Heart left ventricle (tissue), 16 donors: ENCODE results near the gene FBXO39. TPM values are rescaled to one million over a fixed set of nuclear protein-coding genes. Genes with fewer than 3 reads are reported as not detected.

Experiments
- ATAC-seq, 4 donors: fragments of 200-7000 bp; cut with Tn5 transposase; one replicate each; pipeline ENCODE4 v1.9.1; 2020 to 2022; ENCODE audit warnings: moderate library complexity in 4 of 4, mild to moderate bottlenecking in 3 of 4, moderate number of reproducible peaks in 1 of 4
- DNase-seq, 5 donors: peaks; one replicate each; pipeline ENCODE4 v3.0.0-alpha.2; 2020
- H3K27ac ChIP-seq, 12 donors: fragments of 200-600 bp; sonication (generic) in 4 of 12; one replicate each; pipeline versions ENCODE4 v1.5.0 to v1.8.0; 2016 to 2022; ENCODE audit warnings: mild to moderate bottlenecking in 2 of 12
- H3K27me3 ChIP-seq, 9 donors: fragments of 200-600 bp; sonication (generic) in 2 of 9; one replicate each; pipeline versions ENCODE4 v1.5.1 to v1.8.0; 2016 to 2022; ENCODE audit warnings: mild to moderate bottlenecking in 3 of 9
- H3K36me3 ChIP-seq, 9 donors: fragments of 200-600 bp; sonication (generic) in 2 of 9; one replicate each; pipeline versions ENCODE4 v1.5.0 to v1.8.0; 2018 to 2022; ENCODE audit warnings: mild to moderate bottlenecking in 2 of 9
- H3K4me1 ChIP-seq, 12 donors: fragments of 200-600 bp; sonication (generic) in 4 of 12; one replicate each; pipeline versions ENCODE4 v1.5.0 to v1.8.0; 2016 to 2022; ENCODE audit warnings: mild to moderate bottlenecking in 3 of 12
- H3K4me3 ChIP-seq, 12 donors: fragments of 200-600 bp; sonication (generic) in 4 of 12; one replicate each; pipeline versions ENCODE4 v1.5.0 to v1.8.0; 2017 to 2022; ENCODE audit warnings: mild to moderate bottlenecking in 9 of 12, moderate library complexity in 4 of 12
- H3K9me3 ChIP-seq, 12 donors: fragments of 200-600 bp; sonication (generic) in 4 of 12; one replicate each; pipeline versions ENCODE4 v1.5.0 to v1.8.0; 2016 to 2022; ENCODE audit warnings: mild to moderate bottlenecking in 1 of 12
- POLR2A ChIP-seq, 2 donors: fragments of 450-650 bp; IDR thresholded peaks; one replicate each; pipeline ENCODE4 v1.6.1; 2017; ENCODE audit warnings: antibody characterized with exemption in 2 of 2, mild to moderate bottlenecking in 2 of 2, moderate library complexity in 2 of 2
- WGBS, 4 donors: extraction: QIAGEN DNeasy Blood & Tissue Kit in 2 of 4; methylation state at CpG; one replicate each; pipeline versions ENCODE4 v1.1.5 to v1.1.7; 2013 to 2018; 5-methylcytosine and 5-hydroxymethylcytosine counted together
- intact Hi-C, 10 donors: fragments of 100-400 bp; cut with DNase I; formaldehyde crosslinking; loops; one replicate each; pipeline versions ENCODE4 v1.11.1 to v1.14.2; 2022
- polyA plus RNA-seq, 2 donors: library from polyadenylated mRNA; stranded (reverse); fragments of 200-250 nt; gene quantifications; one replicate each; pipeline ENCODE4 v1.2.3, GENCODE V29; 2013
- total RNA-seq, 9 donors: library from RNA; depleted of rRNA in 2 of 9; stranded (reverse); fragments of >200 nt in 2 of 9; fragmentation: NEBNext Ultra II Directional in 3 of 9; extraction: Animal tissue kit (Norgen Biotek cat#: 25700) in 3 of 9; gene quantifications; one replicate each; pipeline versions ENCODE4 v1.1.0 to v1.2.4, GENCODE V29; 2016 to 2023
- TF ChIP-seq, protein P1 (sequence below), 12 donors: fragments of 200-600 bp; sonication (generic) in 4 of 12; IDR thresholded peaks; one replicate each; pipeline versions ENCODE4 v1.5.0 to v1.8.0; 2018 to 2022; ENCODE audit warnings: antibody characterized with exemption in 12 of 12, mild to moderate bottlenecking in 5 of 12
- donor health status: ischemic (EF 13 %, LVEDD 7.1; RV severe dilation, severe dysfunction).
- donor health status: healthy with polysubstance abuse.
- donor health status: DM: no; HTN: yes; CAD: no.
- donor health status: DM: no; HTN: no; CAD: no.
- donor health status: ischemic (EF 25% LVEDD 6.9; RV normal size, moderate dysfunction).
- donor health status: ischemic (EF 25% LVEDD 5.7; RV mildly dilated, moderate dysfunction).
- donor health status: healthy.
- donor health status: DM: yes; HTN: yes; CAD: no.
- donor health status: ischemic (EF 35%, LVEDD 5.7; RV mildly dilated, moderate dysfunction).
- donor health status: nonischemic (EF 11% LVEDD 7.7; RV severe dilation, severe dysfunction).
- donor health status: DM: yes; HTN: yes; CAD: no.
- donor health status: PGD.
- donor health status: ischemic (EF 29% LVEDD 5.4; RV normal size, mild dysfunction).
- donor health status: nonischemic (EF 23%, LVEDD 6.1; RV moderate dilation, normal function).

Gene FBXO39
- total and polyA plus RNA-seq, 11 donors = 0.14 to 0.20 (median 0.19) TPM; not detected in 7

DNA sequence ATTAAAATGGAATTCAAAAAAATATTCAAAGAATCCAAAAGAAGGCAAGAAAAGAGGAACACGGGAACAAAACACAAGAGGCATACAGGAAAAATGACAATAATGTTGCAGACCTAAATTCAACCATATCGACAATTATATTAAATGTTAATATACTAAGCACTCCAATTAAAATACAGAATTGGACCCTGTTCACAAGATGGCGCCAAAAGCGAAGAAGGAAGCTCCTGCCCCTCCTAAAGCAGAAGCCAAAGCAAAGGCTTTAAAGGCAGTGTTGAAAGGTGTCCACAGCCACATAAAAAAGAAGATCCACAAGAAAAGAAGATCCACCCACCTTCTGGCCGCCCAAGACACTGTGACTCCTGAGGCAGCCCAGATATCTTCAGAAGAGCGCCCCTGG is 26.5 kb upstream of the FBXO39 start:
- Histone ChIP-seq H3K27ac (no peak overlapping the region), H3K4me1 (peaks cover 0 to 40% (median 23%) of the 10 kb centered on the region in 12 donors), H3K9me3 (no peaks in the 10 kb centered on the region), H3K36me3 (no peaks in the 10 kb centered on the region), H3K4me3 (no peak overlapping the region), H3K27me3 (no peaks in the 10 kb centered on the region)
- ATAC-seq = no peak
- intact Hi-C loops = no loop called here
- DNase-seq = no peak
- TF ChIP-seq, protein P1, sequence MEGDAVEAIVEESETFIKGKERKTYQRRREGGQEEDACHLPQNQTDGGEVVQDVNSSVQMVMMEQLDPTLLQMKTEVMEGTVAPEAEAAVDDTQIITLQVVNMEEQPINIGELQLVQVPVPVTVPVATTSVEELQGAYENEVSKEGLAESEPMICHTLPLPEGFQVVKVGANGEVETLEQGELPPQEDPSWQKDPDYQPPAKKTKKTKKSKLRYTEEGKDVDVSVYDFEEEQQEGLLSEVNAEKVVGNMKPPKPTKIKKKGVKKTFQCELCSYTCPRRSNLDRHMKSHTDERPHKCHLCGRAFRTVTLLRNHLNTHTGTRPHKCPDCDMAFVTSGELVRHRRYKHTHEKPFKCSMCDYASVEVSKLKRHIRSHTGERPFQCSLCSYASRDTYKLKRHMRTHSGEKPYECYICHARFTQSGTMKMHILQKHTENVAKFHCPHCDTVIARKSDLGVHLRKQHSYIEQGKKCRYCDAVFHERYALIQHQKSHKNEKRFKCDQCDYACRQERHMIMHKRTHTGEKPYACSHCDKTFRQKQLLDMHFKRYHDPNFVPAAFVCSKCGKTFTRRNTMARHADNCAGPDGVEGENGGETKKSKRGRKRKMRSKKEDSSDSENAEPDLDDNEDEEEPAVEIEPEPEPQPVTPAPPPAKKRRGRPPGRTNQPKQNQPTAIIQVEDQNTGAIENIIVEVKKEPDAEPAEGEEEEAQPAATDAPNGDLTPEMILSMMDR (IDR thresholded peaks at IDR 0.05) = peak in 2 of 12 donors; percentile 11 to 15
- no peak for TF ChIP-seq POLR2A (IDR thresholded peaks at IDR 0.05)
- WGBS, 4 donors = 81 to 87% (median 83%) methylated on average over 6 of the region's 6 CpGs

DNA sequence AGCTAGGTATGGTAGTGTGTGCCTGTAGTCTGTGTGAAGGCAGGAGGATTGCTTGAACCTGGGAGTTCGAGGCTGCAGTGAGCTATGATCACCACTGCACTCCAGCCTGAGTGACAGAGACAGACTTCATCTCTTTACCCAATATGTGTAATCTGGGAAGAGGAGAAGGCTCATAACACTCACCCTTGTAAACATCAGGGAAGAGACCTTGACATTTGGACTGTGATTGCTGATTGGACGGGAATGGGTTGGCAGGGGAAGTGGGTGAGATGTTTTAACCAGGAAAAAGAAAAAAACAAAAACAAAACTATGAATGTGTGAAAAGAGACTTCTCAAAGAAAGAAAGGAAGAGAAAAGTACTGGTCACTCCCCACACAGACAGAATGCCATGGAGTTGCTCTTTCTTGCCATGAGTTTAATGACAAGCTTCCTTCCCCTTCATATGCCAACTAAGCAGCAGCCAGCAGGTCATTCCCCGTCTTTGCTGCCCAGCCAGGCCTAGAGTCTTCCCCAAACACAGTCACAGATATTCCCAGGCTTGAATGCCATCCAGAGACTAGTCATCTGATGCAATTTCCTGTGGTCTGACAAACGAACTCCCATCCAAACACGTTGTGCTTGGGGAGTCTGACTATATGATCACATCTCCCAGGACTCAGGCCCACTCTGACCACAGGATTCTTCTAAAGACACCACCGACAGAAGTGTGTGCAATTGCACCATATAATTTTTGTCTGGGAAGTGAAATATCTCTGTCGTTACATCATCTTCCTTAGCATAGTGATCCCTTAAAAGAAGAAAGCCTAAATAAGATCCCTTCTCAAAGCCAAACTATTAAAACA is 23.7 kb upstream of the FBXO39 start:
- DNase-seq = peak in 4 of 5 donors; percentile 43 to 60 (median 46)
- ATAC-seq = peak; percentile 15 to 79 (median 64)
- Histone ChIP-seq H3K36me3 (no peaks in the 10 kb centered on the region), H3K9me3 (no peaks in the 10 kb centered on the region), H3K4me3 (peak overlapping the region in 1 of 12 donors; percentile 0), H3K27me3 (no peaks in the 10 kb centered on the region), H3K27ac (peak overlapping the region; percentile 76 to 97 (median 86)), H3K4me1 (peaks cover 0 to 60% (median 31%) of the 10 kb centered on the region in 12 donors)
- intact Hi-C loops = loop anchor here in 5 of 10 donors (10.0 kb wide), 5 partner anchors 83 to 273 kb away; partner anchors contain the start of genes RNASEK (in 2 of the 5), BCL6B (in 1 of the 5) and TEKT1 (in 1 of the 5)
- 36 to 44% (median 41%) methylated on average over 7 of the region's 7 CpGs for WGBS, 4 donors
- TF ChIP-seq, protein P1 (IDR thresholded peaks at IDR 0.05) = no peak
- no peak for TF ChIP-seq POLR2A (IDR thresholded peaks at IDR 0.05)

DNA sequence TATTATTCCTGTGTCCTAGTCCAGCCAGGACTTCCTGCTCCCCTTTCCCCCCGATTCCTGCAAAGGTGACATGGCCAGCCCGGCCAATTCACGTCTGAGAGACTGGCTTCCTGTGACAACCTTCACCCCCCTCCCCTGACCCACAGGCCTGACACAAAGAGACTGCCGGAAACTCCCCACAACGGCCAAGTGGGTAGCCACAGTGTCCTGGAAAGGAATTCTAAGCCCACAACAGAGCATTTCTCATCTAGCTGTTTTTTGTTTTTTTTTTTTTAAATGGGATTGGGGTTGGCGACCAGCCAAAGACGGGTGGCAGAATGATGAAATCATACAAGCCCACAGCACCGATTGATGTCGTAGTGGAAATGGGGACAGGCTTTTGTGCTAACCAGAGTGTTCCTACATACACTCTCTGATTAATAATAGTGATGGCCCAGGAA is 23.0 kb upstream of the FBXO39 start:
- Histone ChIP-seq H3K4me3 (peak overlapping the region in 2 of 12 donors; percentile 1 to 17), H3K27me3 (no peaks in the 10 kb centered on the region), H3K36me3 (peaks cover 0 to 5% (median 0%) of the 10 kb centered on the region in 9 donors), H3K4me1 (peaks cover 0 to 67% (median 37%) of the 10 kb centered on the region in 12 donors), H3K9me3 (no peaks in the 10 kb centered on the region), H3K27ac (peak overlapping the region; percentile 76 to 97 (median 86))
- TF ChIP-seq, protein P1 (IDR thresholded peaks at IDR 0.05) = no peak
- TF ChIP-seq POLR2A (IDR thresholded peaks at IDR 0.05) = no peak
- intact Hi-C loops = loop anchor here in 5 of 10 donors (10.0 kb wide), 5 partner anchors 82 to 272 kb away; partner anchors contain the start of genes RNASEK (in 2 of the 5), BCL6B (in 1 of the 5) and TEKT1 (in 1 of the 5)
- WGBS, 4 donors = 22 to 28% (median 25%) methylated on average over 9 of the region's 9 CpGs
- ATAC-seq (peak; percentile 77 to 90 (median 79)), DNase-seq (peak; percentile 79 to 87 (median 81))

- ATAC-seq = no peak
- 42 to 52% (median 49%) methylated on average over 6 of the region's 6 CpGs for WGBS, 4 donors
- Histone ChIP-seq H3K4me1 (peaks cover 0 to 69% (median 40%) of the 10 kb centered on the region in 12 donors), H3K27ac (peak overlapping the region; percentile 45 to 97 (median 86)), H3K4me3 (peak overlapping the region in 2 of 12 donors; percentile 1 to 17), H3K9me3 (no peaks in the 10 kb centered on the region), H3K27me3 (no peaks in the 10 kb centered on the region), H3K36me3 (peaks cover 0 to 6% (median 0%) of the 10 kb centered on the region in 9 donors)
- DNase-seq = no peak
- intact Hi-C loops = loop anchor here in 5 of 10 donors (10.0 kb wide), 5 partner anchors 81 to 271 kb away; partner anchors contain the start of genes RNASEK (in 2 of the 5), BCL6B (in 1 of the 5) and TEKT1 (in 1 of the 5)
- no peak for TF ChIP-seq POLR2A (IDR thresholded peaks at IDR 0.05)
- TF ChIP-seq, protein P1 (IDR thresholded peaks at IDR 0.05) = no peak
Measured at GRCh38 chr17:6753546-6753945, 22.5 kb upstream of the FBXO39 start.
